T-cell (primary cell): Measurements from ENCODE around the gene OR2S2. TPM values are rescaled to one million over a fixed set of nuclear protein-coding genes. Genes with fewer than 3 reads are reported as not detected.

ENCODE experiments used
- ATAC-seq, 4 experiments: fragments of 200-7000 bp in 3 of 4; fragments of 150-1000 bp in 1 of 4; cut with Tn5 transposase; replicated peaks in 1 of 4; 1 replicate in 3 of 4; 2 replicates in 1 of 4; pipeline ENCODE4 v1.10.0; 2021; ENCODE audit warnings: moderate library complexity in 3 of 4, mild to moderate bottlenecking in 2 of 4, moderate number of reproducible peaks in 1 of 4
- CTCF ChIA-PET, 2 donors: fragments of 300-600 bp; sonication (Branson Sonifier 250); formaldehyde crosslinking; loops; one replicate each; lab custom pipeline; 2022; ENCODE audit warnings: antibody characterized with exemption in 2 of 2; lab: Charles Lee
- POLR2A ChIA-PET, 2 donors: fragments of 300-600 bp; sonication (Branson Sonifier 250); formaldehyde crosslinking; loops; one replicate each; lab custom pipeline; 2022; ENCODE audit warnings: antibody characterized with exemption in 2 of 2; lab: Charles Lee
- DNase-seq, 35 experiments: peaks; one replicate each; pipeline versions ENCODE4 v3.0.0 to v3.0.0-alpha.2; 2013 to 2023
- H3K27ac ChIP-seq: one replicate; pipeline ENCODE4 v1.5.1; 2013; ENCODE audit warnings: low read length
- H3K27me3 ChIP-seq, 2 experiments: replicated peaks in 1 of 2; 1 replicate in 1 of 2; 2 replicates in 1 of 2; pipeline versions ENCODE4 v1.6.1 to v1.7.0; 2013; ENCODE audit warnings: low read length in 1 of 2, mixed read lengths in 1 of 2; ENCODE audit not compliant: control insufficient read depth in 2 of 2, insufficient read depth in 2 of 2; ENCODE audit errors: extremely low read depth in 1 of 2
- H3K36me3 ChIP-seq, 2 donors: 1 replicate in 1 of 2; 2 replicates in 1 of 2; pipeline versions ENCODE4 v1.6.1 to v1.7.0; 2013; ENCODE audit warnings: low read length in 1 of 2; ENCODE audit not compliant: control insufficient read depth in 2 of 2, insufficient read depth in 1 of 2; ENCODE audit errors: extremely low read depth in 1 of 2
- H3K4me1 ChIP-seq, 2 experiments: 1 replicate in 1 of 2; 2 replicates in 1 of 2; pipeline versions ENCODE4 v1.6.1 to v1.7.0; 2013; ENCODE audit warnings: low read length in 2 of 2, mixed read lengths in 1 of 2; ENCODE audit not compliant: insufficient read depth in 2 of 2, control insufficient read depth in 1 of 2; ENCODE audit errors: extremely low read depth in 1 of 2
- H3K4me3 ChIP-seq, 2 donors: 1 replicate in 1 of 2; 2 replicates in 1 of 2; pipeline versions ENCODE4 v1.5.1 to v1.7.0; 2013; ENCODE audit warnings: mild to moderate bottlenecking in 2 of 2, low read length in 1 of 2, moderate library complexity in 1 of 2; ENCODE audit not compliant: control insufficient read depth in 1 of 2; ENCODE audit errors: extremely low read depth in 1 of 2
- H3K9me3 ChIP-seq: 2 replicates; pipeline ENCODE4 v1.7.0; 2013
- H3K27ac Mint-ChIP-seq, 2 donors: one replicate each; pipeline ENCODE4 v1.8.0; 2020 to 2021; ENCODE audit warnings: mild to moderate bottlenecking in 2 of 2, mixed read lengths in 2 of 2
- H3K27me3 Mint-ChIP-seq, 2 donors: one replicate each; pipeline ENCODE4 v1.8.0; 2021 to 2022; ENCODE audit warnings: mixed read lengths in 2 of 2
- H3K36me3 Mint-ChIP-seq: one replicate; pipeline ENCODE4 v1.8.0; 2021; ENCODE audit warnings: mixed read lengths
- H3K4me1 Mint-ChIP-seq, 3 donors: one replicate each; pipeline ENCODE4 v1.8.0; 2020 to 2022; ENCODE audit warnings: mixed read lengths in 3 of 3, mild to moderate bottlenecking in 1 of 3
- H3K4me3 Mint-ChIP-seq, 3 donors: one replicate each; pipeline ENCODE4 v1.8.0; 2020 to 2022; ENCODE audit warnings: mild to moderate bottlenecking in 3 of 3, mixed read lengths in 3 of 3, moderate library complexity in 3 of 3
- H3K9me3 Mint-ChIP-seq, 3 donors: one replicate each; pipeline ENCODE4 v1.8.0; 2020 to 2022; ENCODE audit warnings: mixed read lengths in 3 of 3
- WGBS: methylation state at CpG from one replicate; pipeline ENCODE4 v1.1.5; 2013; ENCODE audit warnings: missing lambda C conversion rate; ENCODE audit not compliant: insufficient coverage; 5-methylcytosine and 5-hydroxymethylcytosine counted together
- total RNA-seq, 35 experiments: library from RNA in 6 of 35; stranded (reverse) in 6 of 35; fragments of 120-200 nt in 1 of 35; gene quantifications; one replicate each; pipeline versions ENCODE4 v1.2.1 to v1.2.4 and lab custom pipeline; 2013 to 2026

The OR2S2 gene
- total RNA-seq, 5 donors from 2014 or later (not counting 1 experiment from before 2014, with no cell fraction given), result not detected

DNA sequence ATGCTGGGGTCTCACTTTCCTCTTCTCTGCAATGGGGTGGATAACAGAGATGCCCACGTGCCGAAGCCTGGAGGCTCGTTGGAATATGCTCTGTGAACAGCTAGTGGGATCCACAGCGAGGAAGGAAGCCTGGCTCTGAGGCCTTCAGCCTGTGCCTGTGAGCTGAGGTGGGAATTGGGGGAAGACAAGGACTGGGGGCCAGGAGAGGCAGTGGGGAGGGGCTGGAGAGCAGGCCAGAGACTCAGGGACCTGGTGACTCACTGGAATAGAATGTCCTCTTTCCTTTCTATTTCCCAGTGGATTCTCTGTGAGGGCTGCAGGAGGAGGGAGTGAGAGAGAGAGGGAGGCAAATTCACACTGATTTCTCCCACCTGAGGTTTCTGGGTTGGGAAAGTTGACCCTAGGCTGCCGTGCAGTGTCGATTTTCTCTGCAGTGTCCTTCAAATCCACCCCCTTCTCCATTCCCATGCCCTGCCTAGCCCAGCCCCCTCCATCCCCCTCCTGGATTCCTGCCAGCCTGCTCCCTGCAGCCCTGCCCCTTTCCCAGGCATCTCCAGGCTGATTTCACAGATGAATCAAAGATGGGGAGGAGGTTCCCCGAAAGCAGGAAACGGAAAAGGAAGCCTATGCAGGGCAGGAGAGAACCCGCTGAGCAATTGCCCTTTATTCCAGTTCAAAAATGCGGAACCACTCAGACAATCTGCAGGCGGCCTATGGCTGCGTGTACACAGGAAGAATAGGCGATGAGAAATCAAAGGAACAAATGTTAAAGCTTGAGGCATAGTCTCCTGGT, 50.0 kb downstream of the OR2S2 start:
- peaks cover 0 to 3% of the 10 kb centered on the region in 2 experiments for H3K27me3 ChIP-seq
- no peak overlapping the region for H3K4me3 ChIP-seq
- Mint-ChIP-seq H3K4me1 (peaks cover 62 to 78% (median 66%) of the 10 kb centered on the region in 3 donors), H3K27ac (peak overlapping the region; percentile 88 to 99), H3K9me3 (no peaks in the 10 kb centered on the region), H3K27me3 (peaks cover 0 to under 1% of the 10 kb centered on the region in 2 donors), H3K36me3 (no peaks in the 10 kb centered on the region), H3K4me3 (peak overlapping the region in 1 of 3 donors; percentile 89)
- peak in 3 of 35 experiments; percentile 15 to 19 (median 17) for DNase-seq
- WGBS, result 57% methylated on average over 8 of the region's 13 CpGs
- ChIA-PET POLR2A (no interaction called here), CTCF (interaction anchor here in 1 of 2 donors (0.6 kb wide), 1 partner anchor 39 kb away, joined by 3 read pairs; no protein-coding TSS in a partner anchor)
- H3K36me3 ChIP-seq, result peaks cover 0 to 3% of the 10 kb centered on the region in 2 donors
- peaks cover 41 to 79% of the 10 kb centered on the region in 2 experiments for H3K4me1 ChIP-seq
- peak; percentile 49 to 61 (median 54) for ATAC-seq
- no peaks in the 10 kb centered on the region for H3K9me3 ChIP-seq
- no peak overlapping the region for H3K27ac ChIP-seq

Other genes starting within 250 kb of the OR2S2 start
- gene TLN1, start 226.0 kb downstream of the OR2S2 start, total RNA-seq, result 100 to 1,000 TPM; 229 to 366 (median 294) TPM
- 10 to 100 TPM; 15.9 to 22.6 (median 19.3) TPM for gene CREB3, start 225.5 kb downstream of the OR2S2 start, total RNA-seq
- 10 to 100 TPM; 35.4 to 63.3 (median 60.1) TPM for gene GBA2, start 208.9 kb downstream of the OR2S2 start, total RNA-seq
- gene RGP1, start 208.9 kb downstream of the OR2S2 start, total RNA-seq, result 10 to 100 TPM; 20.6 to 36.5 (median 33.5) TPM
- gene MSMP, start 203.9 kb downstream of the OR2S2 start, total RNA-seq, result 1 to 10 TPM in 3 of 5 donors, not detected in 2; 1.6 to 5.1 (median 1.6) TPM
- gene NPR2, start 166.6 kb downstream of the OR2S2 start, total RNA-seq, result 10 to 100 TPM in 3 of 5 donors, 1 to 10 TPM in 2; 5.9 to 10.9 (median 10.5) TPM
- gene SPAG8, start 145.9 kb downstream of the OR2S2 start, total RNA-seq, result 1 to 10 TPM; 2.8 to 7.1 (median 3.8) TPM
- 10 to 100 TPM; 15.4 to 30.3 (median 28.5) TPM for gene HINT2, start 143.1 kb downstream of the OR2S2 start, total RNA-seq
- not detected for gene FAM221B, start 129.4 kb downstream of the OR2S2 start, total RNA-seq
- gene TMEM8B, start 128.9 kb downstream of the OR2S2 start, total RNA-seq, result 10 to 100 TPM in 2 of 5 donors, 1 to 10 TPM in 3; 6.5 to 11.9 (median 7.3) TPM
- not detected for gene OR13J1, start 87.8 kb downstream of the OR2S2 start, total RNA-seq
- not detected for gene HRCT1, start 52.0 kb downstream of the OR2S2 start, total RNA-seq
- not detected for gene SPAAR, start 48.7 kb downstream of the OR2S2 start, total RNA-seq
- gene RECK, start 78.8 kb upstream of the OR2S2 start, total RNA-seq, result 10 to 100 TPM in 2 of 5 donors, 1 to 10 TPM in 3; 8.9 to 11.4 (median 9.9) TPM
- 10 to 100 TPM; 25.6 to 37.8 (median 28.7) TPM for gene GLIPR2, start 178.6 kb upstream of the OR2S2 start, total RNA-seq
- under 1 TPM in 3 of 5 donors, not detected in 2; 0.13 to 0.84 (median 0.68) TPM for gene CCIN, start 211.2 kb upstream of the OR2S2 start, total RNA-seq
- 10 to 100 TPM; 40.2 to 79.0 (median 70.0) TPM for gene CLTA, start 232.8 kb upstream of the OR2S2 start, total RNA-seq